Limb (tissue), 2 donors: Measurements from ENCODE around the gene OLIG1.

ENCODE experiments used
- DNase-seq, 2 donors: peaks; one replicate each; pipeline ENCODE4 v3.0.0-alpha.2; 2016; ENCODE audit errors: extremely low spot score in 2 of 2

OLIG1 gene

DNA sequence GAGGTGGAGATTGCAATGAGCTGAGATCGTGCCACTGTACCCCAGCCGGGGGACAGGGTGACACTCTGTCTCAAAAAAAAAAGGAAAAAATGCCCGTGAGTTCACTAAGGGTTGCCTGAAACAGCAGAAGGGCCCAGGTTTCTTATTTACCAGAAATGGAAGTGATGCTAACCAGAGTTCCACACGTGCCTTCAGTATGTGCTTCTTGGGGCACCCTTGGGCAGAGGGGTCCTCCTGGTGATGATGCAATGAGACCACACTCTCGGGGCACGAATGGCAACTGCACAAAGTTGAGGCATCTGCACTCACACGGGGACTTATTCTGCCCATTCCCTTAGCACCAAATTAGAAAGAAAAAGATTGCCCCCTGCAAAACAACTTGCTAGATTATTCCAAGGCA is 29.2 kb downstream of the OLIG1 start:
- no peak for DNase-seq

DNA sequence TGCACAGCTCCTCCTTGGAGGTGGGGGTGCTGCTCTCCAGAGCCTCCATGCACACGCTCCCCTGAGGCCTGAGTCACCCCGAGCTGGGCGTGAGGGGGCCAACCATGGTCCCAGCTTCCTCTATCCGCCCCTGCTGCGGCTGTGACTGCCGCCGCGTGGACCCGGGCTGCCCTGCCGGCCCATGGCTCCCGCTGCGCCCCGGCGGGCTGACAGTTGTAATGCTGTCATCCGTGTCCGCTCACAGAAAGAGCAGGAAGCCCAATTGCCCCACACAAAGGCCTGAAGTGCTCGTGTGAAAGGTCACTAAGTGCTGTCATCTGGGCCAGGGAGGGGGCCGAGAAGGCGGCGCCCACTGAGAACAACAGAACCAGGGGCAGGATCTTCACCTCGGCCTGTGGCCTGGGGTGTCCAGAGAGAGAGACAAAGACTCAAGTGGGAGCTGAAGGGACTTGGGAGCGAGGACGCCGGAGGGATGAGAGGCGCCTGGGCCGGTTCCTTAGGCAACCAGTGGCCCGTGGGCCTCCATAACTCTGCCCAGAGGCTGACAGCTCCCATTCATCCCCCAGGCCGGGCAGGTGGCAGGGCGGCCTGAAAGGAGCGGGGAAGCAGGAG is 31.5 kb downstream of the OLIG1 start:
- DNase-seq = no peak

DNA sequence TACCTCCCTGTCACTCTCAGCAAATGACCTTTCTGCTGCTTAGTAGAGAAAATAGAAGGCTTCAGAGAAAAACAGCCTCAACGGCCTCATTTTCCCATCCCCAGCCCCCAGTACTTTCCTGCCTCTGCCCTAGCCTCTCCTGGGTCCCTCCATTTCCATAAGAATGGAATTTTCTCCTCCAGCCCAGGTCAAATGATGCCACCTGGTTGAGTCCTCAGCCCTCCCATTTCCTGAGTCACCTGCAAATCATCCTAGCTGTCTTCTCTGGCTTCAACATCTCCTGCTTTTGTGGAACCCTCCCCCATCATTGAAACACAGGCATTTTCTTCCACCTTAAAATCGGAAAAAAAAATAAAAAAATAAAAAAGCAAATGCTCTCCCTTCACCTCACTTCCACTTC is 35.1 kb downstream of the OLIG1 start:
- DNase-seq = no peak

DNA sequence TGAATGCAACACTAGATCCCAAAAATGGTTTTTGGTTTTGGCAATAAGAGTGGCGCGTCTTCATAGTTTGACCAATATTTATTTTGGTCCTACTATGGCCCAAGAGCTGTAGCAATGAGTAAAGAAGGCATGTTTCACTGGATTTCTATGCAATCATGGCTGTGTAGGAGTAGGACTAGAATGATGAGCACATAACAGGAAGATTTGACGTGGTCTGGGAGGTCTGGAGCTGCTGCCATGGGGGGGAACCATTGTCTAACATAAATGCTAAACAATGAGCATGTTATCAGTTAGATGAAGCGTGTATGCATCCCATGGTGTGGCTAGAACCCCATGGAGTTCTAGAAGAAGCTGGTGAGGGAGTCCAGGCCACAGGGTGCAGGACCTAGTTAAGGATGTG is 38.3 kb downstream of the OLIG1 start:
- no peak for DNase-seq

DNA sequence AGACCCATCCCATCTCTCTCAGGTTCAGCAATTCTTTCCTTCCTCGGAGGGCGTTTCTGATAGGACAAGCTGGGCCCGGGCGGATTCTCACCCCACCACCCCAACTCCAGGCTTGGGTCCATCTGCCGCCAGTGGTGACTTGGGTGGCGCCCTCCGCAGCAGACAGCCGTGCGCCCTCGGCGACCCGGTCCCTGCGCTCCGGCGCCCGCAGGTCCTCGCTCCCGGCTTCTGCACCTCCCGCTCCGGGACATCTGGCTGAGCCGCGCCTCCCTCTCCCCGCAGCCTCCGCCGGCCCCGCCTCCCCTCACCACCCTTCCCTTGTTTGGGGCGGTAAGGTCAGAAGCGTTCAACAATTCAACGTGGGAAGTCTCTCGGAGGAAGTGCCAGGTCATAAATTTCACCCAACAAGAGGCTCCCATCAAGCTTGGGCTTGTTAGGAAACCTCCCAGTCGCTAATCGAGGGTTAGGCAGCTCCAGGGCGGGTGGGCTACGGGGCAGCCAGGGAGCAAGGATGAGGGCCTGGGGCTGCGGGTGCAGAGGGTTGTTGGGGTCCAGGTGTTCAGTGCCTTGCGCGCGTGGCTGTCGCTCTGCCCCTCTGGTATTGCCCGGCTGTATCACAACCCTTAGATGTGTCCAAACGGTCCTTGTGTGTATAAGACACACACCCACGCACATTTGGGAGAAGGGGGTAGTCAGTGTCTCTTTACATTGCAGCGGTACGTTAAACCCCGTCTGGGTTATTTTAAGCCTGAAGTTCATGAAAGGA is 39.8 kb downstream of the OLIG1 start:
- DNase-seq = no peak

DNA sequence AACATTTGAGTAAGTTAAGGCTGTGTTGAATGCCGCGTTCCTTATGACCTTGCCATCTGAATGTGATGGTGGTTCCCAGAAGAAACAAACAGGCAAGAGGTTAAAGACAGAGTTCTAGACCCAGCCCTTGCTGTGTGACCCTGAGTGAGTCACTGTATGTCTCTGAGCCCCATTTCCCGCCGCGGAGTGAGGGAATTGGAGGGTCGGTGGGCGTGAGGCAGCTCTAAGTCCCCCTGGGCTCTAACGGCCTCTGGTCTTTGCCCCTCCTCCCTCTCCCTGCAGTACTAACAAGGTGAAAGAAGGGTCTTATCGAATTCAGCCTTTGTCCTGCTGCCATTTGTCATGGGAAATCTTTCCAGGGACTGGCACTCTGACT is 40.4 kb downstream of the OLIG1 start:
- DNase-seq = no peak

DNA sequence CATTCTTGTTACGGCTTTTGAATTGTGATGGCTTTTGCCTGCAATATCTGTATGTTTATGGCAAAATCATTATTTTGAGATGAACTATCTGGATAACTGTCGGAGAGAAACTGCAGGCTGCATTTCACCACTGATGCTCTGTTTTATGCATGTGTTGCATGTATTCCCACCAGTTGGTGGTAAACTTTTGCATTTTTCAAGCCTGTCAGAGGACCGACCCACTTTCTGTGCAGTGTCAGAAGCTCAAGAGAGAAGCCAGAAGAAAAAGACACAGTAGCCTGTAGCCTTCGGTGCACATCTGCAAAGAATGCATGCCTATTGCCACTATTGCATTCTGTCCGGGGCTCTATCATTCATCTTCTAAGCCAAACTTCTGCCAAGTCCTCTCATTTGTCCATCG is 41.6 kb downstream of the OLIG1 start:
- no peak for DNase-seq

DNA sequence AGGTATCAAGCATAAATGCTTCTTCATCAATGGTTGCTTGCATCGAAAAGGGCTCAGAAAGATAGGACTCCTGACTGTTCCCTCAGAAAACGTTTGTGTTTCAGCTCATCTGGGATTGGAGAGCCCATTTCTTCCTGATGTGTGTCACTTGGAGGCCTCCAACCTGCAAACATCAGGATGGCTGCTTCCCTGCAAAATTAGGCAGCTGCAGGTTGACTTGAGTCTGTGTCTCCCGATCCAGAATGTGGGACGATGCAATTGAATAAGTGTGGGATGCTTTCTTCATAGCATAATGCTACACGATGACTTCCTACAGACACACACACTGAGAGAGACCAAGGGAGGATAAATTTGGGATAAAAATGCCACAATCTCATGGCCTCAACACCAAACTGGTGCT is 42.2 kb downstream of the OLIG1 start:
- DNase-seq = no peak

DNA sequence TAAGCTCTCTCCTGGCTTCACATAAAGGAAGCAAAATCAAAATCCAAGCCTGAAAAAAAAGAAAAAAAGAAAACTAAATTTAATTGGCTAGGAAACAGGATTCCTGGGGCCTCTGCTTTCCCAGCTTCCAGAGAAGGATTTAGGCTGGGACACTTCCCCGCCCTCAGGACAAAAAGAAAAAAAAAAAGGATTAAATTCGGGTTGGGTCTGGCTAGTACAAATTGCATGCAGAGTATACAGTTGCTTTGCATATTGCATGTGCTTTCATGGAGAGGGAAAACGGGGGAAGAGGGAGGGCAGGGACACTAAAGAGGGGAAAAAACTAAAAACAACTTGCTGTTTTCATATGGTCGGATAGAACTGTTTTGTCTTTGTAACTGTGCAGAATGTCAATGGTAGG is 42.7 kb downstream of the OLIG1 start:
- no peak for DNase-seq

DNA sequence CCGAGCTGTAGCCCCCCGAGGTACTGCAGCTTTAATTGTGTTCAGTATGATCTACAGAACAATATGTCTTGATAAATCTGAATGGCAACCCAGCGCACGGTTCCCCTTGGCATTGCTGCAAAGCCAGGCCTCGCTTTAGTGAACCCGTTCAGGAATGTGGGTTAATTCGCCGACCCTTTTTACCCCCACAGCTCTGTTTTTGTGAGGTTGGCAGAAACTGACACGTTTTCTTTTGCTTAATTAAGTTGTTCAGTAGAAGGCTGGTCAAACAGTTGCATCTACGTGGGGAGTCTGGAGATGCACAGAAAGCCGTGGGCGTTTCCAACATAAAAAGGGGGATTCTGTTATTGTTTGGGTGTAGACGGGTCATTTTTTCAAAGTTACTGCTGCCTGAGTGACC is 43.2 kb downstream of the OLIG1 start:
- DNase-seq = no peak

DNA sequence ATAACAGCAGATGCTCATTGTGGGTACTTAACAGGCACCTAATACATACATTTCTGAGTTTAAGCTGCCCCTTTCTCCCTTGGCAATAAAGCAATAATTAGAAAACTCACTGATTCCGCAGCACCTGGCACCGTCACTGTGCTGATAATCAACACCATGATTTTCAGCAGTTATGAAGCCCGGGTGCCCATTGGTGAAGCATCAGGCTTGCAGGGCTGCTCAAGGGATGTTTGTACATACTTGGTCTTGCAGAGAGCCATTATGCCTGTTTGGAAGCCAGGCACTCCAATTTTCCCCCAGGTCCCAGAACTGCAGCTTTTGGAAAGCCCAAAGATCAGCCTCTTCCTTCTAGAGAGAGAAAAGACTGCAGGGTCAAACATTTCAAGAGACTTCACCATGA is 44.3 kb downstream of the OLIG1 start:
- DNase-seq = no peak

DNA sequence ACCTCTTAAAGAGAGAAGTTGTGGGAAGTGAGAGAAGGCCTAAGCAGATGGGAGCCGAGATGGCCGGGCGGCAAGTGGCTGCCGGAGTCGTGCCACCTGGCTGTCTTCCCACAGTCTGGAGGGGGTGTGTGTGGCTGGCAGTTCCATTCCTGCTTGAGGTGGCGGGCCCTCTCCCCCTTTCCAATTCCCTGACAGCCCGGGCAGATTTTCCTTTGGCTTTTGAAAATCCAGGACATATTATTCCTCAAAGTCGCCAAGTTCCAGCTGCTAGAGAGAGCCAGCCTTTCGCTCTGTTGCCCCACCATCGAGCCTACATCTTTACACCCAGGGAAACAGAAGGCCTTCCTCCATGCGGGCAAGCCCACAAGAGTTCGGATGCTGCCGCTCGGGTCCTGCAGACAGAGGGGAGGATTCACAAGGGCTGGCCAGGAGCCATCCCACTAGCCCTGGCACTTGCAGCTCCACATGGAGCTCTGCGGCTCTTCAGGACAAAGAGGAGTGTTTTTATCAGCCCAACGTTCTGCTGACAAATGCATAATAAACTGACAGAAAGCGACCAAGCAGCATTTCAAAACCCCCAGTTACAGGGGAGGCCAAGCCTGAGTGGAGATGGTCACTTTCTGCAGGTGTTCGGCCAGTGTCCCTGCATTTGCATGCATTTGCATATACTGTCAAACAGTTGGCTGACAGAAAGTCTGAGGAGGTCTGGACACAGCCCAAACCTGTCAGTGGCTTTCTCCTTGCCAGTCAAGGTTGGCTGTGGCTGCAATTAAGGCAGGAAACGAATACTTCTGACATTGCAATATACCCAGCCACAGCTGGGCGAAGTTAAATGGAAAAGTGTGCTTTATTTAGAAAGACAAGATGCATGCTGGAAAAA is 45.9 kb downstream of the OLIG1 start:
- DNase-seq = no peak

DNA sequence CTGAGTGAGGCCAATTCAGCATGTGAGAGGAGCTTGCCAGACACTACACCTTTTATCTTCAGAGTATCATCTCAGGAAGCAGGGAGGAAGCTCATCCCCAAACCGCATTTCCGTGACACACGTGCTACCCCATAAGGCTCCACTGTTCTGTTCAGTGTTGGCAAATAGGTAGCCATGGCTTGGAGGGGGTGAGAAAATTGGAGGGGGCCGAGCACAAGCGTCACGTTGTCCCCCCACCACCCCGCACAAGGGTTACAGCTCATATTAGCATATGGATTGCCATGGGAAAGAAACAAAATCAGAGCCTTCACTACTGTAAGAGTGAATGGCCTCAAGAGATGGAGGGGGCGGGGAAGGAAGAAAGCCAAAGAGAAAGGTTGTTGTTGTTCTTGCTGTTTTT is 46.7 kb downstream of the OLIG1 start:
- DNase-seq = no peak

DNA sequence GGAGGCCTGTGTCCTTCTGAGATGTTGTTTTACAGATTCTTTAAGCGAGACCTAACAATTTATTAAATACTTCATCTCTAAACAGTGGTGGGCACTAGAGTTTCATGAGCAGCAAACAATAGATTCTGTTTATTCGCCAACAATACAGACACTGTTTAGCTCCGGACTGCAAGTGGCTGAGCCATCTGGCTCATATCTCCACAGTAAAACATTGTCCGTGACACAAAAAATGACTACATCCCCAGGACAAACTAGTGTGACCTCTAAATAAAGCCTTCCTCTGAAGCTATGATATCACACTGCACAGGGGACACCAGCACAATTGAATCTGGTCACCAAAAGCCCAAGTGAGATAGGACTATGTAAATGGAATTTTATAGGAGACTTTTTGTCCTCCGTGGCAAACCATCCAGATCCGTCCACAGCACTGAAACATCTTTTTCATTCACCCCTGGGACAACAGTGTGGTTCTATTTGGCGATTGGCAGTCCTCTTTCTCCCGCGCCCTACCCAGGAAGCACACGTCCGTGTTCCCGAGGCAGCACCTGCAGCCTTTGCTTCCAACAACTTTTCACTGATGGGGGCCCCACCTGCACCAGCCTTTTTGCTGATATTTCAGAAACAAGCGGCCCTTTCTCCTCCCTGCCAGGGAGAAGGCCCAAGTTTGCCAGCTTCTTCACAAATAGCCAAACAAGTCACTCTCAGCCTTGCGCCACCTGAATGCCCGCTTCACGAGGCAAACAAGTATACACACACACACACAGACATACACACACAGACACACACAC is 47.4 kb downstream of the OLIG1 start:
- DNase-seq = no peak
